ENCODE data around the gene MAMLD1.

MAMLD1 gene

DNA sequence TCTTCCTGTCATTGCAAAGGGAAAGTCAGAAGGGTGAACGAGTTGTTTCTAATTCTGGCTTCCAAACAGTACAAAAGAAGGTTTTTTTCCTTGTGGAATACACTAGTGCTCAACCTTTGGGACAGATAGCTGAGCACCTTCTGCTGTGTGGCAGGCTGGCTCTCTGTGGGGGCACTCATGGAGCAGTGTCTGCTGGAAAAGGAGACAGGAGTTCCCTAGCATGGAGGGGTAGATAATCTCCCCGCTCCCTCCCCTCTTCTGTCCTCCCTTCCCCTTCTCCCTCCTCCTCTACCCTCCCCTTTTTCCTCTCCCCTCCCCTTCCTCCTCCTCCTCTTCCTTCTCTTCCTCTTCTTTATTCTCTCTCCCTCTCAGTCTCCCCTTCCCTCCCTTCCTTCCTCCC is 142.9 kb downstream of the MAMLD1 start:
- no peak for DNase-seq

DNA sequence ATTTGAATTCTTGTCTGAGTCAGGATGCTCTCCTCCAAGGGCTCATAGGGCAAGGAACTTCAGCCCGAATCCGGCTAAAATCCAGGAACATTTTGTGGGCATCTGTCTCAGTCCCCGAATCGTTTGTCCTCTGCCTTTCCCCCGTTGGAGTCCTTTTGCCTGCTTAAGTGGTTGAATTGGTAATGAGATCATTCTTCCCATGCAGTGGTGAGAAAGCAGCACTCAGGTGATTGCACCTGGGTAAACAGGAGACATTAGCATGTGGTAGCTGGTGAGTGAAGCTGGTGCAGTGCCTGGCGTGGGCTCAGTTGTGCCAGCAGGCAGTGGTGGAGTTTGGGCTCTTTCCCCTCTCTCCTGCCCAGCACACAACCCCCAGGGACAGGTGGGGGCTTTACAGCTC is 143.4 kb downstream of the MAMLD1 start:
- DNase-seq = no peak

DNA sequence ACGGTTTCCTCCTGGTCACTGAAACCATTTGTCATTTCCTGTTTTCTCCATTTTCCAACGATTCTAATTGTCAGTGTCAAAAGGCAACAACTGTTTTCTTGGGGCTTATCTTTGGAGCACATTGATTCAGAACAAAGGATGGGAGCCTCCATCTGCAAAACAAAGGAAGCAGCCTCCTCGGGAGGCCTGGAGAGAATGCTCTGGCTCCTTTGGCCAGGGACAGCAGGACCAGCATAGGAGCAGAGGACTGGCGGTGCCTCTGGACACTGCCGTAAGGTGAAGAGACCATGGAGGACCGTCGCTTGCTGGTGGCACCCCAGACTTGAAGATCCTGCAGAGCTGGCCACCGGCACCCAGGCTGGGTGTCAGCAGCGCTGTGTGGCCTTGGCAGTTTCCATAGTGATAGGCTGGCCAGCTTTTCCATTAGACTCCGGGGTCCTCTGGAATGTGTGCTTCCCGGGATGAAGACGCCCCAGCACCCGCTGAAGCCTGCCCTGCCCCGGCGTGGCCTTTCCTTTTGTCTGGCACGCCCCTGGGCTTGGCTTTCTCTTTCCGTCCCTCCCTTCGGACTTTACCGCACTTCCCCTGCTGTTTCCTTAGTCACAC is 144.2 kb downstream of the MAMLD1 start:
- DNase-seq = no peak

DNA sequence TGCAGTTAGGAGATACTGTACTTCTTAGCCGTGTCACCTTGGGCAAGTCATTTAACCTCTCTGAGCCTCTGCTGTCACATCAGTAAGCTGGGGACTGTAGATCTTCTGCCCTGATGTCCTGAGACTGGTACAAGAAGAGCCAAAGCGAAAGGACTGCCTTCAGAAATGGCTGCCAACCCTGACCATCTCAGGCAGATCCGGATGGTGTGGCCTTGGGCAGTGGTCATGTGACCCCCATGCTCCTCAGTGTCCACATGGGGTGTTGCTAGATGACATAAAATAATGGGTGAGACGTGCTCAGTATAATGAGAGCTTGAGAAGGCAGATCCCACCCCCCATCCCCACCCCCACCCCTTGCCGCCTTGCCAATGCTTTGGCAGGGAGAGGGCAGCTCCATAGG is 144.9 kb downstream of the MAMLD1 start:
- DNase-seq = no peak

DNA sequence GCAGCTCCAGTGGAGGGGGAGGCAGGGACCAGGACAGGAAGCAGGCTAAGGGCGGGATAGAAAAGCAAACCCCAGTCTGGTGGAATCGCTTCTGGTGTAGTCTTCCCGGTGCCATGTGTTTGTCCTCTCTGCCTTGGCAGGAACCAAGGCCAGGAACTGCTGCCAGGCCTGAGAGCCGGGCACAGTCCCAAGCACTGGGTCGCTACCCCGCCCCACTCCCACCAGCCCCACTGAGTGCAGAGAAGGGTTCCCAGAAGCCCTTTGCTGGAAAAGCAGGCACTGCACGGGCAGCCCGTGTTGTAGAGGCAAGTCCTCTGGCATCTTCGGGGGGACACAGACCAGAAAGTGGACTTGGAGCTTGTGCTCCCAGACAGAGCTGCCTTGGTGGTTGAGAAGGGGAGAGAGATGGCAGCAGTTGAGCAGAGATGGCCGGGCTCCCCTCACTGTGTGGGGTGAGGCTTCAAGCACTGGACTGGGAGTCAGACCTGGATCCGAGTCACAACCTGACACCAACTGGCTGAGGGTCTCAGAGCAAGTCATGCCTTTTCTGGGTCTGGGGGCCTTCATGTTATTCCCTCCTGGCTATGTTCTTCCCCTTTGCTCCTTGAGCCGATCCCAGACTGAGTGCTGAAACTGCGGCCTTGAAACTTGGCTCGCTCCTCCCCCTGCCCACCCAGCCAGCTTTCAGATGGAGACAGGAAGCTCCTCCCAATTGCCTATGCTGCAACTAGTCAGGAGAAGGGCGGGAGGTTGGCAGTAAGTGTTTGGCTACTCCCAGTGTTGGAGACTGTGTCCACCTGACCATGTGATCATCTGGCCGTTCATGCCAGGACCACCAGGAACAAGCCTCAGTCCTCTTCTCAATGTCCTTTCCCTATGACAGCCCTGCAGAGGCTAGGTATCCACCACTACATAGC is 145.6 kb downstream of the MAMLD1 start:
- peak; percentile 82 for DNase-seq

DNA sequence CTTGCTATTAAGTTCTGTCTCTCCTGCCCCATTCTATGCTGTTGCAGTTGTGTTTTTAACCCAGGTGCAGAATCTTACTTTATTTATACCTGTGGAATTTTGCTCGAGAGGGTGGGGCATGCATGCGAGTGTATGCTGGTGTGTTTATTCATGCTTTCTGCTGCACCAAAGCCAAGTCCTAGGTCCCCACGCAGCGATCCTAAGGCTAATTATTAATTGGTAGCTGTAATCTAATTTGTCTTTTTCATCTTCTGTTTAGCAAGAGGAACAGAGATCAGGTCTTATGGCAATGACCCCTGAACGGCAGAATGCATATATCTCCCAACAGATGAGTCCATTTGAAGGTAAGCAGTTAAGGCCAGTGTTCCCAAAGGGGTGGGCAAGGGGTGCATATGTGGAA is 146.6 kb downstream of the MAMLD1 start:
- no peak for DNase-seq

DNA sequence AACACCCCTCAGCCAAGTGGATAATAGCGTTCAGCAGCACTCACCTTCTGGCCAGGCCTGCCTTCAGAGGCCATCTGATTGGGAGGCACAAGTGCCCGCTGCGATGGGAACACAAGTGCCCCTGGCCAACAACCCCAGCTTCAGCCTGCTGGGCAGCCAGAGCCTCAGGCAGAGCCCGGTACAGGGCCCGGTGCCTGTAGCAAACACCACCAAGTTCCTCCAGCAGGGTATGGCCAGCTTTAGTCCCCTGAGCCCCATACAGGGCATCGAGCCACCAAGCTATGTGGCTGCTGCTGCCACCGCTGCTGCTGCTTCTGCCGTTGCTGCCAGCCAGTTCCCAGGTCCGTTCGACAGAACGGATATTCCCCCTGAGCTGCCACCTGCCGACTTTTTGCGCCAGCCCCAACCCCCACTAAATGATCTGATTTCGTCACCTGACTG is 149.4 kb downstream of the MAMLD1 start:
- DNase-seq = peak; percentile 59

DNA sequence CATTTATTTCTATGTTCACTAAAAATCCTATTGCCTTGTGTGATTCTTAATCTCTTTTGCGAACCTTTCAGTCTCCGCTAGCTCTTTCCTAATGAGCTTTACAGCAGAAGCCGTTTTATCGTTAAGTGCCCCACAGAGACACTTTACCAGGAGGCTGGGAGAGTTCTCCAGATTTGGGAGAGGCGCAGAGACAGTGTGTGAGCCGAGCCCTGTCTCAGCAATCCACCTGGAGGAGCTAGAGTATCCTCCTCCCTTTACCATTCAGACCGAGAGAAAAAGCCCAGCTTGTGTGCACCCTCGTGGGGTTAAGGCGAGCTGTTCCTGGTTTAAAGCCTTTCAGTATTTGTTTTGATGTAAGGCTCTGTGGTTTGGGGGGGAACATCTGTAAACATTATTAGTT is 150.4 kb downstream of the MAMLD1 start:
- peak; percentile 11 for DNase-seq

DNA sequence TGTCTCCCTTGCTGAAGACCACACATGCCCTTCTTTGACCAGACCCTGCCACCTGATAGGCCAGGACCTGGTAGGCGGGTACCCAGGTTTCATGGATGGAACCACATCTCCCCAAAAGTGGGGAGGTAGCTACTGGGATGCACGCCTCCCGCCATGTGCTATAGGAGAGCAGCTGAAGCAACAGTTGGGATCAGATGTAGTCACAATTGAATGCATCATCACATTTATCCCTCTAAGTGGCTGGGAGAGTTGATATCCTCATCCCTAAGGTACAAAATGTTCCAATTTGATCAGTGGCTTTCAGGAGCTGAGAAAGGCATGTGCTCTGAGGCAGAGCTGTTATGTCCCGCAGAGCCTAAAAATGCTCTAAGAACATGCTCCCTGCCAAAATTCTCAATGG is 151.3 kb downstream of the MAMLD1 start:
- no peak for DNase-seq

DNA sequence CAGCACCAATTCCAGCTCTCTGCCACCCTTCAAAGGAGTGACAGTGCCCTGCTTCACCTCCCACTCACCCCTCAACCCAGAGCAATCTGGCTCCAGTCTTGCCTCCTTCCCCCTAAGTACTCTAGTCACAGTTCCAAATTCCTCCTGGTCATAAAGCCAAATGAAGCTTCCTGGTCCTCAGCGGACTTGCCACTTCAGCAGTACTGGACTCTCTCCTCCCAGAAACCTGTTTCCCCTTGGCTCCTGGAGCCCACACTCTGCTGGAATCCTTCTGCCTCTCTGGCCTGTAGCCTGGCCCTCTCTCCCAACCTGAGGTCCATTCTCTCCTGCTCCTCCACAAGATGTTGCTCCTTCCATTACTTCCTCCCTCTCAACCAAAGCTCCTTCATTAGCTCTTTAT is 152.7 kb downstream of the MAMLD1 start:
- no peak for DNase-seq

DNA sequence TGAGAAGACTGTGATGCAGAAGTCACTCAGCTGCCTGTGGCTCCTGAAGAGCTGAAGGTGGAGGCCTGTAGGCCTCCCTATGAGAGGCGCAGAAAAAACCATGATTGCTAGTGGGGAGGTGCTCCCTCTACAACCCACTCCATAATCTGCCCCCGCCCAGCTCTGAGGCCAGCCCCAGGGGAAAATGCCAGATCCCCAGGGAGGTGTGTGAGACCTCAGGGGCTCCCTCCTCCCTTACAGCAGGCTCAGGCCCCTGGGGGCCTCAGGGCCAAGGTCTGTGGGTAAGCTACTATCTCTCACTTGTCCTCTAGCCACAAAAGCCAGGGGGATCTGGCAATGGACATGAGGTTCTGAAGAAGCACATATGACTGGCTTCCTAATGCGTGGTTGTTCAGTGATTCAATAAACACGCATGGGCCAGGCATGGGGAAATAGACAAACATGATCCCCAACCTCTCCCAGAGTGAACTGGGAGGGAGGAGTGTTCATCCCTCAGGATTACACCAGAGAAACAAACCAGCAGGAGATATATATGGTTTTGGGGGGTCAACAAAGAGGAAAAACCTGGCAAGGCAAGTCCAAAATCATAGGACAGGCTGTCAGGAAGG is 154.3 kb downstream of the MAMLD1 start:
- no peak for DNase-seq

DNA sequence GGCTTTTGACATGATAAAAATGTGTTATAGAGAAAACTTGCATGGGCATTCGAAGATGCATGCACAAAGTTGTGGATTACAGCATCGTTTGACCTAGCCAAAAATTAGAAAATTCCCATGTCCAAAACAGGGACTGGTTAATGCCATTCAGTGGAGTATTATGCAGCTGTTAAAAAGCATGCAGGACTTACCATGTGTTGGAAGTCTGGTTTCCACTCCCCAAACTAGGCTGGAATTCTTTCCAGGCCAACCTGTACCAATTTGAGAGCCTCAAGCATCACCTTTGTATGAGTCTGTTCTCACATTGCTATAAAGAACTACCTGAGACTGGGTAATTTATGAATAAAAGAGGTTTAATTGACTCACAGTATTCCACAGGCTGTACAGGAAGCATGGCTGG is 159.4 kb downstream of the MAMLD1 start:
- DNase-seq = no peak

DNA sequence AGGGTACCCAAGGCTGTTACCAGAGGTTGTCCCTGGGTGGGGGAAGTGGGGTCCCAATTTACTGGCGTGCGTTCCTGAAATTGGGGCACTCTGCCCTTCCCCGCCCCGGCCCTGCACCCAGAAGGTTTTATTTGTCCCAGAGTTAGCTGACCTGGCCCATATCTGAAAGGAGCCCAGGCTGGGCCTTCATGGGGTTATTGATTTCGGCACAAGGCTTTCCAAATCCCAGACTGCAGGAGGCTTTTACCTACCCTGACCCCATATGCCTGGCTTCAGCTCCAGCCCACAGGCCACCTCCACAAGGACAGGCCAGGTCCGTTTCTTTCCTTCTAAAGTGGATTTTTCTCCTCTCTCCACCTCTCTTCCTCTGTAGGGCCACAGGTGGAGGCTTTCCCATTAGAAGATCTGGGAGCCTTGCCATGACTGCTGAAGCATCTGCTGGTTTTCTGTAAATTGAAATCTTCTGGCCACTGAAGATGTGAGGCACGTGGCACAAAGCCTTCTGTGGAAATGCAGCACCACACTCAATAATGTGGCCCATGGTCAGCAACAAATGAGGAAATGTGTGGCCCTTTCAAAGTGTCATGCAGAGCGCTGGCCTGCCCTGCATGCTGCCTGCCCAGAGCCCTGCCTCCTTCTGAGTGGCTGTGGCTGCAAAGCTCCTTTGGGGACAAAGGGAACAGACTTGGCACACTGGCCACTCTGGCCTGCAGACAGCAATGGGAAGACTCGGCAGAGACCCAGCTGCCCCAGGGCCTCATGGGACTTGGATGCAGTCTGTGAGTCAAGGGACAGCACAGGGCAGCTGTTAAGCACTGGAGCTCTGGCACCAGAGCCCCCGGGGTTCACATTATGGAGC is 162.2 kb downstream of the MAMLD1 start:
- no peak for DNase-seq

DNA sequence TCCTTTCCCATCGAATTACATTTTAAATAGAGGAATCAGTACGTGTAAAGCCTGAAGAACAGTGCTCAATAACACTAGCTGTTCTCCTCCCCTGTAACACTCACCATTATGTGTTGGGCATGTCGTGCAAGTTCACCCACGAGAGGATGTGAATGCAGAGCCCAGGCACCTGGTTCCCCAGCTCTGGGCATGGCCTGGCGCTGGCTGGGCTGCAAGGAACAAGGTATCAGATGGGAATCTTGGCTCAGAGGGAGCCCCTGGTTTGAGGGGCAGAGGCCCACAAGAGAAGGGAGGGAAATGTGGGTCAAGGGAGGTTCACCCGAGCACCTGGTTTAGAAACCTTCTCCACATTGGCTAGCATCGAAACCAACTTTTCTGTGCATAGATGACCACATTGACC is 163.6 kb downstream of the MAMLD1 start:
- DNase-seq = no peak

DNA sequence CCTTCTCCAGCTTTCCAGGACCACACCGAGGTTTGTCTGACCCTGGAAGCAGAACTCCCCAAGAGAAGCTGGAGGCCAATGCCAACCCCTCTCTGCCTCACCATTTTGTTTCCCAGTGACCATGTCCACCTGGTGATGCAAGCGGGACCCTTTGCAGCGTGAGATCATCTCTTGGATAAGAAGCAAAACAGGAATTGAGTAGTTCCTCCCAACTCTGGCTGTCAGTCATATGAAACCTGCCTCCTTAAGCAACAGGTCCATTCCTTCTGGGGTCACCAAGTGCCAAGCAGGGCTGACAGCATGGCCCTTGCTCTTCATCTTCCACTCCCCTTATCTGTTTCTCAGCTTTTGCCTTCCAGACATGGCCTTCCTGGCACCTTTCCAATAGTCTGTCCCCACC is 164.0 kb downstream of the MAMLD1 start:
- DNase-seq = no peak

DNA sequence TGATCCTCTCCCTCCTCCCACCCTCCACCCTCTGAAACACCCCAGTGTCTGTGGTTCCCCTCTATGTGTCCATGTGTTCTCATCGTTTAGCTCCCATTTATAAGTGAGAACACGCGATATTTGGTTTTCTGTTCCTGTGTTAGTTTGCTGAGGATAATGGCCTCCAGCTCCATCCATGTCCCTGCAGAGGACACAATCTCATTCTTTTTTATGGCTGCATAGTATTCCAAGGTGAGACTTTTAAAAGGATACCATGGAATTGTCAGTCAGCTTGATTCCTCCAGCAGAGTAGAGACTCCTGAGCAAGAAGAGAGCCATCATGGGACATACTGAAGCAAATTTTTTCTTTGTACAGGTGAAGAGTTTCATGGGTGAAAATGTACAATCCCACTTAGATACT is 166.5 kb downstream of the MAMLD1 start:
- DNase-seq = no peak

DNA sequence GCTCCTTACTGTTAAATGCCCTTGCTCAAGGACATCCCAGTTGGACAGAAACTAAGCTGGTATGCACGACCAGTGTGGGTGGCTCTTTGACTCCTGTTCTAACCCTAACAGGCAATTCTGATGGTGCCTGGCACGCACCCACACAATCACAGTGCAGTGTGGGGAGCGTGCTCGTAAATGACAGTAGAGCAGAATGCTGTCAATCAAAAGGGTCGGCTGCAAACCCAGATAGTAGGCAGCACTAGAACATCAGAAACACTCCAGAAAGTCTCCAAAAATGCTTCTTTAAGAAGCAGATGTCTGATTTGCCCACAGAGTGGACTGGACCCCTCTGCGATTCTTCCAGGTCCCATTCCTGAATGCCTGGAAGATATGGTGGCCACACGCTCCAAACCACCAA is 167.7 kb downstream of the MAMLD1 start:
- DNase-seq = no peak

DNA sequence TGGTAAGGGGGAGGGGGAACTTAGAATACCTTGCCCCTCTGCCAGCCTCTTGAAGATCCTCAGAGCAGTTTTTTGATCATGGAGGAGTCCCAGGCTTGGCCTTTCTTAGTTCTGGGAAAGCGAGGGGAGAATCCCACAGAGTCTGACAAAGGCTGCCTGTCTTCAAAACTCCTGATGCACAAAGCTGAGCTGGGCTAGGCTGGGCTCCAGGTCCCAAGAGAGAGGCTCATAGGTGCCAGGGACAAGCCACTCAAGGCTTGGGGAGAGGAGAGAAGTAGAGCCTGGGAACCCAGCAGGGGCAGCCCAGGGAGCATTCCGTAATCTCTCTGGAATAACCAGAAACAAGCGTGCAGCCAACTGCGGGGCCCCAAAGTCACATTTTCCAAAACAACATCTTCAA is 168.3 kb downstream of the MAMLD1 start:
- no peak for DNase-seq

DNA sequence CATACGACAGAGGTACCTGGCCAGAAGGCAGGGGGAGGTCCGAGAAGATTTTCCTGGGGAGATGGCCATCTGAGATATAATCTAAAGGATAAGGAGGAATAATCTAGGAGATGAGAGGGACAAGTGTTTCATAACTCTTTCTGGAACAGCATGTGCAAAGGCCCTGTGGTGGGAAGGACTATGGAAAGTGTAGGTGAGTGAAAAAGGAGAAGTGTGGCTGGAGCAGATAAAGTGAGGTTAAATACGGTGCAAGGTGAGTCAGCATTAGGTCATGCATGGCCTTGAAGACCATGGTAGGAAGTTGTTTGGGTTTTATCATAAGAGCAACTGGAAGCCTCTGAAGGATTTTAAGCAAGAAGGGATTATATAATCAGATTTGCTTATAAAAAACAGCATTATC is 170.7 kb downstream of the MAMLD1 start:
- DNase-seq = no peak

DNA sequence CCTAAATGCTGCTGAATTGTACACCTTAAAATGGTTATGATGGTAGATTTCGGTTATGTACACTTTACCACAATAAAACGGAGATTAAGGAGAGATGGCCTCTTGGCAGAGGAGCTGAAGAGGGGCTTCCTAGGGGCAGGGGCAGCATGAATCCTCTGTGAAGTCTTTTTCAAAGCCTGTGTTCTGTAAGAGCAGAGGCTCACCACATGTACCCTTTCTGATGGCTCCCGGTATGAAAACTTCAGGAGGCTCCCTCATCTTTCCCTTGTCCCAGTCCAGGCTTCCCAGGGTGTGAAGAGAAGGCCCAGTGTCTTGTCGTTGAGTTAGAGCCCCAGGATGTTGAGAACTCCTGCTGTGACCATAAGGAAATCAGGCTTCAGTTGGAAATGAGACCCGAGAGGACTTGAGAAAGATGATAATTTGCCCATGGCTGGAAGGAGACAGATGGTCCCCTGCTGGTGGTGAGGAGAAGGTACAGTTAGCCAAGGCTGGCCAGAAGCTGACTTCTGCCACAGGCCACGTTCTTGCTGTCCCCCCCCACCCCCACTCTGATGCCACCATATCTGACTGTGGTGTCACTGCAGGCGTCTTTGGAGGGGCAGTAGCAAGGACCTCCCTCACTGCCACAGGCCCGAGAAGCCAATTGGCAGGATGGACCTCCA is 173.5 kb downstream of the MAMLD1 start:
- DNase-seq = no peak

DNA sequence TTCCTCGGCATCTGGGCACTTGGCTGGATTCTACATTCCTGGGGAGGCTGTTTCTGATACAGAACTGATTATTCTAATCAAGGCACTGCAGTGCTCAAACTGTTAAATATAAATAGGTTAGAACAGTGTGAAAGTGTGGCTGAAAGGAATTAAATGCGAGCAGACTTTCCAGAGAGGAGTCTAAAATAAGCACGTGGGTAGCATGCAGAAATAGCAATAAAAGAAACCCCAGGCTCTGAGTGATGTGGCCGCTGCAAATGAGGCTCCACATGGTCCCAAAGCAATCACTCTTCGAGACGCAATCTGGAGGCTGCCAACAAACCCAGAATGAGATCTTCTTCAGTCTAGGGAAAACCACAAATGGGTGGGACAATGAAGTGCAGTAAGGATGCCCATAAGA is 174.7 kb downstream of the MAMLD1 start:
- no peak for DNase-seq

DNA sequence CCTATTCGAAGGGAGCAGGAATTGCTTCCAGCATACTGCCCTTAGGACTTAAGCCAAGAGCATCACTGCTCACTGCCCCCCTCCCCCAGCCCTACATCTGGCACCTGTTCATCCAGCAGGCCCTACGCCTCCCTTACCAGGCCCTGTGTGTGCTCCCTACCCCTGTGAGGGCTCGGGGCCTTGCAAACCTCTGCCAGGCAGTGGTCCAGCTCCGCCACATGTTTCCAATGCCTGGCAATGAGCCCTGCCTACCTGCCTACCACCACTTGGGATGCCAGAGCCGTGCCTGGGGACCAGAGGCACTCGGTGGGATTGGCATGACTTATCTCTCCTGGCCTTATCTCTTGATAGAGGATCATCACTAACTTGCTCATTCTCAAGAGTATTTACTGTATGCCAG is 177.8 kb downstream of the MAMLD1 start:
- DNase-seq = no peak

DNA sequence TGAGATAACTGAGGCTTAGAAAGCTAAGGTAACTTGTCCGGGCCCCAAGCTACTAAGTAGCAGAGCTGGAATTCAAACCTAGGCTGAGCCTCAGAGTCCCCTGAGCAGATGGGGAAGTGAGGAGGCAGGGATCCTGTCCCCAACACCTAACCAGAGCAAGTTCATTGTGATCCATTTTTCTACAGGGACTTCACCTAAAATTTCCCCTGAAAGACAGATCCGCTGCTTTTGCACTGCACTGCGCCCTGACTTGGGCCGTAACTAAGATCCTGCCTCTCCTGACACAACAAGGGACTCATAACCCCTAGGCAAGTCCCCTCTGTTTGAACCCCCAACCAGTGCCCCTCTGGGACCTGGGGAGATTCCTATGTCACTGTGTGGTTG is 179.7 kb downstream of the MAMLD1 start:
- no peak for DNase-seq
